Measurements from ENCODE around the gene ING1.
"Not testable (repeated sequence)": the region's sequence is repeated elsewhere in the genome, so short reads cannot be mapped to it uniquely, and the experiment has no call there.

Gene ING1

GRCh38 chr13:110687736-110688135 lies 25.8 kb upstream of the ING1 start:
- no peak overlapping the region for H2AFZ ChIP-seq (ENCODE audit: low read depth)
- no peak for TF ChIP-seq CTCF (conservative IDR thresholded peaks at IDR 0.05; ENCODE audit: low read depth, low read length)

GRCh38 chr13:110689041-110689440 lies 24.5 kb upstream of the ING1 start:
- Histone ChIP-seq H3K9ac (no peak overlapping the region), H4K20me1 (ENCODE audit: insufficient read depth) (no peaks in the 10 kb centered on the region), H3K79me2 (ENCODE audit: insufficient read depth, low read depth) (no peaks in the 10 kb centered on the region), H2AFZ (ENCODE audit: low read depth) (no peak overlapping the region), H3K4me1 (ENCODE audit: low read depth, poor library complexity, severe bottlenecking) (no peaks in the 10 kb centered on the region), H3K27me3 (ENCODE audit: insufficient read depth, low read depth) (no peaks in the 10 kb centered on the region), H3K4me3 (IDR thresholded peaks at IDR 0.05; ENCODE audit: insufficient read depth, low read depth, low read length) (no peak overlapping the region), H3K4me2 (no peak overlapping the region), H3K36me3 (ENCODE audit: insufficient read depth) (no peaks in the 10 kb centered on the region), H3K27ac (no peak overlapping the region)
- TF ChIP-seq CTCF (conservative IDR thresholded peaks at IDR 0.05; ENCODE audit: low read depth, low read length), result no peak

More at GRCh38 chr13:110687736-110688135, 25.8 kb upstream of the ING1 start:
- Histone ChIP-seq H3K4me1 (ENCODE audit: low read depth, poor library complexity, severe bottlenecking) (no peaks in the 10 kb centered on the region), H3K27ac (no peak overlapping the region), H3K4me3 (IDR thresholded peaks at IDR 0.05; ENCODE audit: insufficient read depth, low read depth, low read length) (no peak overlapping the region), H4K20me1 (ENCODE audit: insufficient read depth) (no peaks in the 10 kb centered on the region), H3K4me2 (no peak overlapping the region), H3K36me3 (ENCODE audit: insufficient read depth) (no peaks in the 10 kb centered on the region), H3K79me2 (ENCODE audit: insufficient read depth, low read depth) (no peaks in the 10 kb centered on the region), H3K27me3 (ENCODE audit: insufficient read depth, low read depth) (no peaks in the 10 kb centered on the region), H3K9ac (no peak overlapping the region)

- Histone ChIP-seq H3K27me3 (ENCODE audit: insufficient read depth, low read depth) (no peaks in the 10 kb centered on the region), H3K79me2 (ENCODE audit: insufficient read depth, low read depth) (no peaks in the 10 kb centered on the region), H3K9ac (no peak overlapping the region), H2AFZ (ENCODE audit: low read depth) (no peak overlapping the region), H3K36me3 (ENCODE audit: insufficient read depth) (no peaks in the 10 kb centered on the region), H3K4me2 (no peak overlapping the region), H4K20me1 (ENCODE audit: insufficient read depth) (no peaks in the 10 kb centered on the region), H3K4me3 (IDR thresholded peaks at IDR 0.05; ENCODE audit: insufficient read depth, low read depth, low read length) (no peak overlapping the region), H3K4me1 (ENCODE audit: low read depth, poor library complexity, severe bottlenecking) (no peaks in the 10 kb centered on the region), H3K27ac (no peak overlapping the region)
- TF ChIP-seq CTCF (conservative IDR thresholded peaks at IDR 0.05; ENCODE audit: low read depth, low read length), result no peak
Observed at GRCh38 chr13:110689711-110690110, 23.8 kb upstream of the ING1 start.

- no peak overlapping the region for H3K9ac ChIP-seq
- H3K27ac ChIP-seq, result no peak overlapping the region
- no peak overlapping the region for H3K4me3 ChIP-seq (IDR thresholded peaks at IDR 0.05; ENCODE audit: insufficient read depth, low read depth, low read length)
- no peaks in the 10 kb centered on the region for H4K20me1 ChIP-seq (ENCODE audit: insufficient read depth)
- no peak overlapping the region for H3K4me2 ChIP-seq
- no peaks in the 10 kb centered on the region for H3K36me3 ChIP-seq (ENCODE audit: insufficient read depth)
- no peaks in the 10 kb centered on the region for H3K27me3 ChIP-seq (ENCODE audit: insufficient read depth, low read depth)
- no peak for TF ChIP-seq CTCF (conservative IDR thresholded peaks at IDR 0.05; ENCODE audit: low read depth, low read length)
- H3K79me2 ChIP-seq (ENCODE audit: insufficient read depth, low read depth), result no peaks in the 10 kb centered on the region
- no peaks in the 10 kb centered on the region for H3K4me1 ChIP-seq (ENCODE audit: low read depth, poor library complexity, severe bottlenecking)
- H2AFZ ChIP-seq (ENCODE audit: low read depth), result no peak overlapping the region
Observed at GRCh38 chr13:110690516-110690915, 23.0 kb upstream of the ING1 start.

GRCh38 chr13:110695774-110696173 lies 17.7 kb upstream of the ING1 start:
- not testable (repeated sequence) for H3K4me2 ChIP-seq; H3K36me3 ChIP-seq (ENCODE audit: insufficient read depth); H3K4me3 ChIP-seq (IDR thresholded peaks at IDR 0.05; ENCODE audit: insufficient read depth, low read depth, low read length); H2AFZ ChIP-seq (ENCODE audit: low read depth); H3K79me2 ChIP-seq (ENCODE audit: insufficient read depth, low read depth); H3K9ac ChIP-seq; H4K20me1 ChIP-seq (ENCODE audit: insufficient read depth); H3K27ac ChIP-seq; H3K27me3 ChIP-seq (ENCODE audit: insufficient read depth, low read depth)
- H3K4me1 ChIP-seq (ENCODE audit: low read depth, poor library complexity, severe bottlenecking), result peaks cover 12% of the 10 kb centered on the region

Measured in KMS-11 (cell line).